Measurements from ENCODE around the gene AP3D1. TPM values are rescaled to one million over a fixed set of nuclear protein-coding genes. Genes with fewer than 3 reads are reported as not detected.

AP3D1 gene
- total and polyA plus RNA-seq, 12 donors: 51.3 to 193 (median 121) TPM

DNA sequence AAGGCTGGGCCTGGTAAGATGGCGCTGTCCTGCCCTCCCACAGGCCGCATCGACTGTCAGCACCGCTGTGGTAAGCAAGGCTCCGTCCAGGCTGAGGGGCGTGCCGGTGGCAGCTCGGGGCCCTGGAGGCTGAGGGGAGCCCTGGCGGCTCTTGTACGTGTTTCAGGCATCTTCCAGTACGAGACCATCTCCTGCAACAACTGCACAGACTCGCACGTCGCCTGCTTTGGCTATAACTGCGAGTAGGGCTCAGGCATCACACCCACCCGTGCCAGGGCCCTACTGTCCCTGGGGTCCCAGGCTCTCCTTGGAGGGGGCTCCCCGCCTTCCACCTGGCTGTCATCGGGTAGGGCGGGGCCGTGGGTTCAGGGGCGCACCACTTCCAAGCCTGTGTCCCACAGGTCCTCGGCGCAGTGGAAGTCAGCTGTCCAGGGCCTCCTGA is 53.5 kb downstream of the AP3D1 start:
- peak in 1 of 7 donors; percentile 35 for DNase-seq
- no peaks in the 10 kb centered on the region for H3K27me3 ChIP-seq
- peaks cover 0 to 32% of the 10 kb centered on the region in 2 donors for H3K36me3 ChIP-seq (replicated peaks in 1 of 2)
- 71 to 91% (median 83%) methylated on average over 12 to 23 of the region's 23 CpGs for WGBS, 4 donors
- TF ChIP-seq POLR2A (IDR thresholded peaks at IDR 0.05) (no peak), CTCF (IDR thresholded peaks at IDR 0.05) (no peak)
- H3K27ac ChIP-seq: peak overlapping the region in 1 of 5 donors; percentile 76
- peaks cover 20 to 34% of the 10 kb centered on the region in 2 donors for H3K4me1 ChIP-seq (replicated peaks in 1 of 2)
- H3K4me3 ChIP-seq: no peak overlapping the region
- no peaks in the 10 kb centered on the region for H3K9me3 ChIP-seq (replicated peaks in 1 of 3)
- intact Hi-C loops (cut with DNase I): no loop called here

GRCh38 chr19:2097203-2097885 is 54.0 kb downstream of the AP3D1 start:
- H3K36me3 ChIP-seq (replicated peaks in 1 of 2): peaks cover 0 to 30% of the 10 kb centered on the region in 2 donors
- H3K9me3 ChIP-seq (replicated peaks in 1 of 3): no peaks in the 10 kb centered on the region
- TF ChIP-seq POLR2A (IDR thresholded peaks at IDR 0.05) (no peak), CTCF (IDR thresholded peaks at IDR 0.05) (no peak)
- peak in 4 of 7 donors; percentile 40 to 55 (median 46) for DNase-seq
- WGBS, 4 donors: 2 to 22% (median 20%) methylated on average over 1 to 30 of the region's 30 CpGs
- intact Hi-C loops (cut with DNase I): no loop called here
- no peaks in the 10 kb centered on the region for H3K27me3 ChIP-seq
- peak overlapping the region in 4 of 5 donors; percentile 53 to 76 (median 62) for H3K27ac ChIP-seq
- peak overlapping the region in 1 of 4 donors; percentile 43 for H3K4me3 ChIP-seq
- H3K4me1 ChIP-seq (replicated peaks in 1 of 2): peaks cover 20 to 36% of the 10 kb centered on the region in 2 donors

DNA sequence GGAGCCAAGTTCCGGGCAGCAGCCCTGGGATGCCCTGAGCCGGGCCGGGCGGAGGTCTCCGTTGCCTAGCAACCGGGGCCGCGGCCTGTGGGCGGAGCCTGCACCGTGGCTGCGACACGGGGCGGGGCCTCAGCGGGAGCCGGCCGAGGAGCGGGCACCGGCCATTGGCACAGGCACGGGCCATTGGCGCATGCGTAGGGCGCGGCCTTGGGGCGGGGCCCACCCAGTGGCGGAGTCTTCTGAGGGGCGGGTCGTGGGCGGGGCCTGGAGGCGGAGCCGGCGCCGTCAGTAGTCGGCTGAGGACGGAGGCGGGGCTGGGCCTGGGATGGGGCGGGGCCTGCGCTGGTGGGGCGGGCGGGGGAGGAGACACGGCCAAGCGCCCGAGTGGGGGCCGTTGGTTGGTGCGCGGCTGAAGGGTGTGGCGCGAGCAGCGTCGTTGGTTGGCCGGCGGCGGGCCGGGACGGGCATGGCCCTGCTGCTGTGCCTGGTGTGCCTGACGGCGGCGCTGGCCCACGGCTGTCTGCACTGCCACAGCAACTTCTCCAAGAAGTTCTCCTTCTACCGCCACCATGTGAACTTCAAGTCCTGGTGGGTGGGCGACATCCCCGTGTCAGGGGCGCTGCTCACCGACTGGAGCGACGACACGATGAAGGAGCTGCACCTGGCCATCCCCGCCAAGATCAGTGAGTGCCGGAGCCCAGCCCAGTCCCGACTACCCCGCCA is 54.7 kb downstream of the AP3D1 start, which contains the start of gene IZUMO4:
Gene IZUMO4 (plus strand): TSS at position 436 of the 723 bp plus-strand sequence. CDS start 31 bp downstream, at position 467.
- peaks cover 20 to 41% of the 10 kb centered on the region in 2 donors for H3K4me1 ChIP-seq (replicated peaks in 1 of 2)
- WGBS, 4 donors: 0% methylated on average over 1 to 70 of the region's 70 CpGs; no CpG with 5 or more reads in 1 of the 4 donors

More for the DNA sequence above, 54.7 kb downstream of the AP3D1 start, which contains the start of gene IZUMO4:
- Histone ChIP-seq H3K27ac (peak within 1 kb of the TSS; percentile 75 to 93 (median 84)), H3K4me3 (peak within 1 kb of the TSS; percentile 1 to 64 (median 54)), H3K36me3 (replicated peaks in 1 of 2) (peaks cover 0 to 24% of the 10 kb centered on the region in 2 donors), H3K27me3 (no peaks in the 10 kb centered on the region), H3K9me3 (replicated peaks in 1 of 3) (no peaks in the 10 kb centered on the region)
- intact Hi-C loops (cut with DNase I): no loop called here
- TF ChIP-seq CTCF (IDR thresholded peaks at IDR 0.05): peak in 5 of 6 experiments; percentile 19 to 50 (median 34)
- TF ChIP-seq POLR2A (IDR thresholded peaks at IDR 0.05): peak in 1 of 2 donors; percentile 56
- DNase-seq: peak; percentile 98 to 100 (median 99)
